Subcutaneous abdominal adipose tissue (tissue), 5 donors: ENCODE measurements around the gene G6PC1.

ENCODE experiments used
- H3K27ac ChIP-seq: one replicate; pipeline ENCODE4 v1.7.0; 2013; ENCODE audit warnings: low read depth, mild to moderate bottlenecking, inconsistent platforms, low read length, moderate library complexity
- H3K27me3 ChIP-seq, 5 donors: one replicate each; pipeline ENCODE4 v1.7.0; 2013; ENCODE audit warnings: low read length in 5 of 5, inconsistent platforms in 1 of 5; ENCODE audit not compliant: control insufficient read depth in 5 of 5, insufficient read depth in 4 of 5
- H3K36me3 ChIP-seq, 5 donors: one replicate each; pipeline ENCODE4 v1.7.0; 2013; ENCODE audit warnings: low read length in 5 of 5; ENCODE audit not compliant: control insufficient read depth in 5 of 5, insufficient read depth in 5 of 5
- H3K4me1 ChIP-seq, 5 donors: one replicate each; pipeline ENCODE4 v1.7.0; 2013; ENCODE audit warnings: low read length in 5 of 5, mild to moderate bottlenecking in 3 of 5, moderate library complexity in 1 of 5; ENCODE audit not compliant: control insufficient read depth in 5 of 5, insufficient read depth in 5 of 5
- H3K4me3 ChIP-seq, 5 donors: one replicate each; pipeline ENCODE4 v1.7.0; 2013; ENCODE audit warnings: low read length in 5 of 5, low read depth in 1 of 5
- H3K9ac ChIP-seq, 5 donors: one replicate each; pipeline ENCODE4 v1.7.0; 2013; ENCODE audit warnings: low read length in 5 of 5, mild to moderate bottlenecking in 4 of 5, moderate library complexity in 3 of 5
- H3K9me3 ChIP-seq, 5 donors: one replicate each; pipeline ENCODE4 v1.7.0; 2013; ENCODE audit warnings: low read length in 5 of 5; ENCODE audit not compliant: control insufficient read depth in 5 of 5
- donor health status: healthy.
- donor health status: healthy.
- donor health status: healthy.
- donor health status: healthy.
- donor health status: healthy.

G6PC1 gene

GRCh38 chr17:42929497-42929844, 28.9 kb downstream of the G6PC1 start:
- Histone ChIP-seq H3K4me1 (peaks cover 7 to 23% (median 12%) of the 10 kb centered on the region in 5 donors), H3K27me3 (no peaks in the 10 kb centered on the region), H3K27ac (peak overlapping the region; percentile 84), H3K36me3 (no peaks in the 10 kb centered on the region), H3K9ac (no peak overlapping the region), H3K4me3 (no peak overlapping the region), H3K9me3 (no peaks in the 10 kb centered on the region)

- no peak overlapping the region for H3K4me3 ChIP-seq
- peaks cover 0 to 3% (median 0%) of the 10 kb centered on the region in 5 donors for H3K4me1 ChIP-seq
- peak overlapping the region in 1 of 5 donors; percentile 11 for H3K9ac ChIP-seq
- H3K27ac ChIP-seq: no peak overlapping the region
- H3K9me3 ChIP-seq: no peaks in the 10 kb centered on the region
- no peaks in the 10 kb centered on the region for H3K27me3 ChIP-seq
- no peaks in the 10 kb centered on the region for H3K36me3 ChIP-seq
Observed at GRCh38 chr17:42937712-42938596, 37.4 kb downstream of the G6PC1 start.

GRCh38 chr17:42944211-42944610, 43.6 kb downstream of the G6PC1 start:
- peaks cover 0 to 5% (median 0%) of the 10 kb centered on the region in 5 donors for H3K4me1 ChIP-seq
- no peaks in the 10 kb centered on the region for H3K27me3 ChIP-seq
- H3K36me3 ChIP-seq: peaks cover 1 to 12% (median 6%) of the 10 kb centered on the region in 5 donors
- no peaks in the 10 kb centered on the region for H3K9me3 ChIP-seq
- H3K9ac ChIP-seq: no peak overlapping the region
- no peak overlapping the region for H3K4me3 ChIP-seq
- H3K27ac ChIP-seq: no peak overlapping the region

- no peak overlapping the region for H3K4me3 ChIP-seq
- no peaks in the 10 kb centered on the region for H3K9me3 ChIP-seq
- no peaks in the 10 kb centered on the region for H3K27me3 ChIP-seq
- peaks cover 0 to 5% (median 0%) of the 10 kb centered on the region in 5 donors for H3K4me1 ChIP-seq
- peaks cover 9 to 38% (median 31%) of the 10 kb centered on the region in 5 donors for H3K36me3 ChIP-seq
- no peak overlapping the region for H3K27ac ChIP-seq
- H3K9ac ChIP-seq: no peak overlapping the region
Observed at GRCh38 chr17:42946812-42947211, 46.2 kb downstream of the G6PC1 start.

- no peak overlapping the region for H3K9ac ChIP-seq
- H3K4me1 ChIP-seq: peaks cover 0 to 5% (median 0%) of the 10 kb centered on the region in 5 donors
- H3K27me3 ChIP-seq: no peaks in the 10 kb centered on the region
- H3K4me3 ChIP-seq: no peak overlapping the region
- H3K9me3 ChIP-seq: no peaks in the 10 kb centered on the region
- peaks cover 11 to 72% (median 60%) of the 10 kb centered on the region in 5 donors for H3K36me3 ChIP-seq
- H3K27ac ChIP-seq: no peak overlapping the region
Observed at GRCh38 chr17:42950044-42950783, 49.6 kb downstream of the G6PC1 start.
